ENCODE measurements around the gene STXBP1. TPM values are rescaled to one million over a fixed set of nuclear protein-coding genes. Genes with fewer than 3 reads are reported as not detected.
A peak's percentile ranks its signal among the peaks of the same experiment; 100 is the strongest.

STXBP1 gene
- total and polyA plus RNA-seq, 8 donors, result 5.2 to 77.7 (median 17.6) TPM

GRCh38 chr9:127739614-127740330 lies 127.7 kb downstream of the STXBP1 start:
- no peak for DNase-seq
- peaks cover 6 to 45% (median 29%) of the 10 kb centered on the region in 4 donors for H3K36me3 ChIP-seq
- H3K27me3 ChIP-seq, result peaks cover 0 to 23% (median 11%) of the 10 kb centered on the region in 3 donors
- no peak for TF ChIP-seq EP300 (IDR thresholded peaks at IDR 0.05)
- TF ChIP-seq POLR2A (IDR thresholded peaks at IDR 0.05), result no peak
- TF ChIP-seq POLR2AphosphoS5 (IDR thresholded peaks at IDR 0.05), result no peak
- TF ChIP-seq, protein P1, sequence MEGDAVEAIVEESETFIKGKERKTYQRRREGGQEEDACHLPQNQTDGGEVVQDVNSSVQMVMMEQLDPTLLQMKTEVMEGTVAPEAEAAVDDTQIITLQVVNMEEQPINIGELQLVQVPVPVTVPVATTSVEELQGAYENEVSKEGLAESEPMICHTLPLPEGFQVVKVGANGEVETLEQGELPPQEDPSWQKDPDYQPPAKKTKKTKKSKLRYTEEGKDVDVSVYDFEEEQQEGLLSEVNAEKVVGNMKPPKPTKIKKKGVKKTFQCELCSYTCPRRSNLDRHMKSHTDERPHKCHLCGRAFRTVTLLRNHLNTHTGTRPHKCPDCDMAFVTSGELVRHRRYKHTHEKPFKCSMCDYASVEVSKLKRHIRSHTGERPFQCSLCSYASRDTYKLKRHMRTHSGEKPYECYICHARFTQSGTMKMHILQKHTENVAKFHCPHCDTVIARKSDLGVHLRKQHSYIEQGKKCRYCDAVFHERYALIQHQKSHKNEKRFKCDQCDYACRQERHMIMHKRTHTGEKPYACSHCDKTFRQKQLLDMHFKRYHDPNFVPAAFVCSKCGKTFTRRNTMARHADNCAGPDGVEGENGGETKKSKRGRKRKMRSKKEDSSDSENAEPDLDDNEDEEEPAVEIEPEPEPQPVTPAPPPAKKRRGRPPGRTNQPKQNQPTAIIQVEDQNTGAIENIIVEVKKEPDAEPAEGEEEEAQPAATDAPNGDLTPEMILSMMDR (IDR thresholded peaks at IDR 0.05), result no peak
- no peaks in the 10 kb centered on the region for H3K9me3 ChIP-seq
- intact Hi-C loops (cut with DNase I; ENCODE audit: low total_unique reads), result loop anchor here (5.0 kb wide), 1 partner anchor 43 kb away; no protein-coding TSS in a partner anchor
- WGBS, 5 donors, result 79 to 84% (median 84%) methylated on average over 12 to 19 of the region's 19 CpGs
- peak overlapping the region in 4 of 5 donors; percentile 28 to 66 (median 58) for H3K27ac ChIP-seq
- no peak overlapping the region for H3K4me3 ChIP-seq
- peaks cover 11 to 38% (median 28%) of the 10 kb centered on the region in 4 donors for H3K4me1 ChIP-seq

DNA sequence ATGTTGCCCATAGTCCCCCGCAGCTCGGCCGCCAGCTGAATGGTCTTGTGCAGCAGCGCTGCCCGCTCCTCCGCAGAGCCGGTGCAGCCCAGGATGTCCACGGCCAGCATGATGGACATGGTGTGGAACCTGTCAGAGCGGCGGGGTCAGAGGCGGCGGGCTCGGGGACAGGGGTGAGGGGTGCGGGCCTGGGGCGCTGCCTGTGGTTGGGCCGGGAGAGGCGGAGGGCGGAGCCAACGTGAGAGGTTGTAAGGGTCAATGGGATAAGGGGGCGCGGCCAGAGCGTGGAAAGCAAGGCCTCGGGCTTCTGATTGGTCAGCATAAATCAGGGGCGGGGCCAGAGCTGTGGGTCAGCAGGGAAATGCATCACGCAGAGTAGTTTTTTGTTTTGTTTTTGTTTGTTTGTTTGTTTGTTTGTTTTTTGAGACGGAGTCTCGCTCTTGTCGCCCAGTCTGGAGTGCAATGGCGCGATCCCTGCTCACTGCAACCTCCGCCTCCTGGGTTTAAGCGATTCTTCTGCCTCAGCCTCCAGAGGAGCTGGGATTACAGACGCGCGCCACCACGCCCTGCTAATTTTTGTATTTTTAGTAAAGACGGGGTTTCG lies 129.9 kb downstream of the STXBP1 start:
- no peaks in the 10 kb centered on the region for H3K9me3 ChIP-seq
- no peak for TF ChIP-seq EP300 (IDR thresholded peaks at IDR 0.05)
- no peak for TF ChIP-seq POLR2A (IDR thresholded peaks at IDR 0.05)
- no peak for TF ChIP-seq POLR2AphosphoS5 (IDR thresholded peaks at IDR 0.05)
- TF ChIP-seq, protein P1 (IDR thresholded peaks at IDR 0.05), result no peak
- WGBS, 5 donors, result 25 to 57% (median 31%) methylated on average over 25 to 38 of the region's 38 CpGs
- H3K4me3 ChIP-seq, result peak overlapping the region in 3 of 4 donors; percentile 16 to 24 (median 17)
- peaks cover 11 to 31% (median 20%) of the 10 kb centered on the region in 4 donors for H3K4me1 ChIP-seq
- peaks cover 0 to 24% (median 11%) of the 10 kb centered on the region in 3 donors for H3K27me3 ChIP-seq
- H3K36me3 ChIP-seq, result peaks cover 6 to 56% (median 38%) of the 10 kb centered on the region in 4 donors
- H3K27ac ChIP-seq, result peak overlapping the region in 3 of 5 donors; percentile 20 to 46 (median 34)
- DNase-seq, result peak; percentile 62 to 82
- intact Hi-C loops (cut with DNase I; ENCODE audit: low total_unique reads), result no loop called here

Other genes starting within 250 kb of the STXBP1 start
- gene SLC2A8, start 215.1 kb upstream of the STXBP1 start, total RNA-seq, result 10 to 100 TPM in 4 of 5 donors, 1 to 10 TPM in 1; 4.7 to 36.2 (median 22.0) TPM
- 10 to 100 TPM; 10.1 to 15.3 (median 12.9) TPM for gene SLC2A8, start 215.1 kb upstream of the STXBP1 start, polyA plus RNA-seq
- 10 to 100 TPM in 2 of 5 donors, 1 to 10 TPM in 3; 5.1 to 39.1 (median 6.2) TPM for gene ZNF79, start 187.9 kb upstream of the STXBP1 start, total RNA-seq
- gene ZNF79, start 187.9 kb upstream of the STXBP1 start, polyA plus RNA-seq, result 1 to 10 TPM; 1.9 to 3.8 (median 2.7) TPM
- 1,000 to 10,000 TPM in 4 of 5 donors, 100 to 1,000 TPM in 1; 187 to 1,693 (median 1,211) TPM for gene RPL12, start 160.9 kb upstream of the STXBP1 start, total RNA-seq
- 1,000 to 10,000 TPM; 3,146 to 4,806 (median 4,080) TPM for gene RPL12, start 160.9 kb upstream of the STXBP1 start, polyA plus RNA-seq
- gene LRSAM1, start 160.8 kb upstream of the STXBP1 start, total RNA-seq, result 100 to 1,000 TPM in 1 of 5 donors, 10 to 100 TPM in 3, 1 to 10 TPM in 1; 7.2 to 138 (median 28.6) TPM
- 10 to 100 TPM; 12.8 to 15.0 (median 13.0) TPM for gene LRSAM1, start 160.8 kb upstream of the STXBP1 start, polyA plus RNA-seq
- gene CFAP157, start 94.7 kb downstream of the STXBP1 start, total RNA-seq, result 1 to 10 TPM in 1 of 5 donors, under 1 TPM in 1, not detected in 3; 0.14 to 7.6 TPM
- gene CFAP157, start 94.7 kb downstream of the STXBP1 start, polyA plus RNA-seq, result under 1 TPM; 0.18 to 0.61 (median 0.19) TPM
- 10 to 100 TPM in 2 of 5 donors, 1 to 10 TPM in 3; 2.9 to 50.4 (median 10.0) TPM for gene PTRH1, start 103.4 kb downstream of the STXBP1 start, total RNA-seq
- 10 to 100 TPM; 13.3 to 23.4 (median 21.4) TPM for gene PTRH1, start 103.4 kb downstream of the STXBP1 start, polyA plus RNA-seq
- not detected for gene TTC16, start 103.8 kb downstream of the STXBP1 start, total RNA-seq
- gene TTC16, start 103.8 kb downstream of the STXBP1 start, polyA plus RNA-seq, result under 1 TPM in 2 of 3 donors, not detected in 1; 0.08 to 0.12 TPM
- 10 to 100 TPM in 3 of 5 donors, 1 to 10 TPM in 2; 5.0 to 87.8 (median 14.6) TPM for gene TOR2A, start 123.0 kb downstream of the STXBP1 start, total RNA-seq
- 10 to 100 TPM in 1 of 3 donors, 1 to 10 TPM in 2; 6.1 to 12.4 (median 9.7) TPM for gene TOR2A, start 123.0 kb downstream of the STXBP1 start, polyA plus RNA-seq
- 10 to 100 TPM in 1 of 5 donors, 1 to 10 TPM in 2, not detected in 2; 1.8 to 38.1 (median 5.1) TPM for gene SH2D3C, start 166.4 kb downstream of the STXBP1 start, total RNA-seq
- gene SH2D3C, start 166.4 kb downstream of the STXBP1 start, polyA plus RNA-seq, result 1 to 10 TPM; 3.5 to 4.7 (median 4.3) TPM
- gene CDK9, start 173.8 kb downstream of the STXBP1 start, total RNA-seq, result 100 to 1,000 TPM in 1 of 5 donors, 10 to 100 TPM in 4; 42.8 to 114 (median 92.7) TPM
- gene CDK9, start 173.8 kb downstream of the STXBP1 start, polyA plus RNA-seq, result 10 to 100 TPM; 25.3 to 34.7 (median 34.4) TPM
- gene FPGS, start 190.6 kb downstream of the STXBP1 start, total RNA-seq, result 100 to 1,000 TPM in 2 of 5 donors, 10 to 100 TPM in 3; 67.0 to 235 (median 97.1) TPM
- gene FPGS, start 190.6 kb downstream of the STXBP1 start, polyA plus RNA-seq, result 10 to 100 TPM; 29.1 to 42.7 (median 30.2) TPM
- 10 to 100 TPM in 4 of 5 donors, 1 to 10 TPM in 1; 4.0 to 58.5 (median 44.3) TPM for gene ENG, start 242.4 kb downstream of the STXBP1 start, total RNA-seq
- gene ENG, start 242.4 kb downstream of the STXBP1 start, polyA plus RNA-seq, result 10 to 100 TPM; 16.0 to 28.8 (median 21.5) TPM

Measured in stomach (tissue), 9 donors.